Panc1 (cell line): ENCODE results near the gene HLA-F. TPM values are rescaled to one million over a fixed set of nuclear protein-coding genes. Genes with fewer than 3 reads are reported as not detected.

Experiments used
- ATAC-seq: fragments of 200-7000 bp; cut with Tn5 transposase; 2 replicates; pipeline ENCODE4 v1.9.1; 2020; ENCODE audit warnings: mild to moderate bottlenecking, moderate library complexity
- BruUV-seq: library from RNA; stranded (reverse); fragments of 400-500 nt; replicated peaks from 2 replicates; lab custom pipeline; 2021; lab: Mats Ljungman, UMichigan
- CTCF ChIA-PET: fragments of 300-600 bp; sonication (Branson Sonifier 250); formaldehyde crosslinking; loops from one replicate; lab custom pipeline; 2022; ENCODE audit warnings: antibody characterized with exemption; lab: Charles Lee
- POLR2A ChIA-PET: fragments of 300-600 bp; sonication (Branson Sonifier 250); formaldehyde crosslinking; loops from one replicate; lab custom pipeline; 2022; ENCODE audit warnings: antibody characterized with exemption; lab: Charles Lee
- DNase-seq: peaks from one replicate; pipeline ENCODE4 v3.0.0-alpha.2; 2010; ENCODE audit warnings: low read depth, low spot score
- H3K27ac ChIP-seq: 2 replicates; pipeline ENCODE4 v1.5.1; 2011; ENCODE audit warnings: mild to moderate bottlenecking, low read length, inconsistent platforms
- H3K27me3 ChIP-seq: fragments of 200-500 bp; sonication (Bioruptor generic); 2 replicates; pipeline ENCODE4 v1.6.0; 2014; ENCODE audit warnings: low read length, inconsistent platforms; ENCODE audit not compliant: control insufficient read depth, insufficient read depth
- H3K36me3 ChIP-seq: fragments of 200-500 bp; sonication (Bioruptor generic); 2 replicates; pipeline ENCODE4 v1.5.1; 2014; ENCODE audit warnings: inconsistent platforms, mild to moderate bottlenecking, low read length, moderate library complexity; ENCODE audit not compliant: control insufficient read depth, insufficient read depth
- H3K4me1 ChIP-seq: 2 replicates; pipeline ENCODE4 v1.5.1; 2011; ENCODE audit warnings: inconsistent platforms, mild to moderate bottlenecking, low read length, moderate library complexity; ENCODE audit not compliant: control insufficient read depth, insufficient read depth
- H3K4me3 ChIP-seq, 2 experiments: 2 replicates each; pipeline ENCODE4 v1.5.1; 2011 to 2012; ENCODE audit warnings: low read depth in 2 of 2, low read length in 2 of 2, mild to moderate bottlenecking in 2 of 2, inconsistent platforms in 1 of 2, moderate library complexity in 1 of 2
- H3K9me3 ChIP-seq: fragments of 200-500 bp; sonication (Bioruptor generic); 2 replicates; pipeline ENCODE4 v1.5.1; 2014; ENCODE audit warnings: low read depth, mild to moderate bottlenecking, inconsistent platforms, low read length, moderate library complexity; ENCODE audit not compliant: control insufficient read depth, insufficient read depth
- POLR2AphosphoS5 ChIP-seq: IDR thresholded peaks from 2 replicates; pipeline ENCODE4 v1.6.1; 2012; ENCODE audit warnings: mild to moderate bottlenecking, low read depth, low read length, moderate library complexity
- REST ChIP-seq, 2 experiments: IDR thresholded peaks; 2 replicates each; pipeline ENCODE4 v1.6.1; 2011 to 2012; ENCODE audit warnings: low read depth in 2 of 2, control low read depth in 1 of 2, low read length in 1 of 2, mild to moderate bottlenecking in 1 of 2, moderate library complexity in 1 of 2; ENCODE audit not compliant: insufficient read depth in 1 of 2
- SIN3A ChIP-seq: IDR thresholded peaks from 2 replicates; pipeline ENCODE4 v1.6.1; 2012; ENCODE audit warnings: low read depth, mild to moderate bottlenecking, low read length, moderate library complexity, borderline replicate concordance; ENCODE audit not compliant: insufficient read depth
- TCF7L2 ChIP-seq: IDR thresholded peaks from 2 replicates; pipeline ENCODE4 v1.6.1; 2011; ENCODE audit warnings: mild to moderate bottlenecking, low read depth, low read length, inconsistent platforms
- in situ Hi-C: cut with HindIII; loops from 2 replicates; pipeline ENCODE4 v1.10.0; 2016; ENCODE audit warnings: low sequenced_read_pairs, low pct_unique_long_range_greater_than_20kb
- intact Hi-C: fragments of 100-400 bp; cut with micrococcal nuclease; formaldehyde crosslinking; loops from one replicate; pipeline ENCODE4 v1.10.0; 2022; ENCODE audit not compliant: unreplicated experiment
- total RNA-seq: library from RNA; stranded (reverse); gene quantifications from one replicate; pipeline ENCODE4 v1.2.1, GENCODE V29; 2021; ENCODE audit not compliant: unreplicated experiment
- TF ChIP-seq, protein P1 (sequence below): fragments of 450-650 bp; IDR thresholded peaks from 2 replicates; pipeline ENCODE4 v1.5.1; 2017; ENCODE audit warnings: mild to moderate bottlenecking

Gene HLA-F
- total RNA-seq, 1 experiment from 2014 or later = 7.5 TPM

DNA sequence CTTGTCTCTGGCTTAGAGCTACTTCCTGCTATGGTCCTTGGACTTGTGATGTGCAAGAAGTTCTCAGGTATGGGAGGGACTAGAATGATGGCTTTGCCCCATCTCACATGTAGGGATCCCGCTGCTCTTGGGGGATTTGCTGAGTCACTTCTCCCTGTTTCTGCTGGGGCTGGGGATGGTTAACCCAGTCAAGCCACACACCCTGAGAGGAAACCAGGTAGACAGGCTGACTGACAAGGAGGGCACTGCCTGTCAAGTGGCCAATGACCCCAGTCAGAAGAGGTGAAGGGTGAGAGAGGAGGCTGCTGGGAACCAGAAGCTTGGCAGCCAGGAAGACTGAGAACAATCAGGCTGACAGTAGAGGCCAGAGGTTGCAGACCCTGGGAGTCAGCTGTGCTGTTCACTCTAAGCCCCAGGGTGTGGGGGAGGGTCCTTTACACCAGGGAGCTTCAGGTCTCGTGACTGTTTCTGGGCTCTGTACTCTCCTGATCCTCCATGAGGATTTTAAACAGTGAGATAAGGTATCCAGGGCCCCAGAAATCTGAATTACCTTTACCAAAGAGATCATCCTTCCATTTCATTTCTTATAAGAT, 34.6 kb downstream of the HLA-F start:
- no TSS peak for BruUV-seq
- Histone ChIP-seq H3K4me1 (peaks cover 4% of the 10 kb centered on the region; the same call in 1 of the 2 replicates), H3K9me3 (no peaks in the 10 kb centered on the region), H3K4me3 (no peak overlapping the region), H3K36me3 (no peaks in the 10 kb centered on the region), H3K27ac (no peak overlapping the region), H3K27me3 (no peaks in the 10 kb centered on the region; the same call in 1 of the 2 replicates)
- intact Hi-C loops (no loop called here), in situ Hi-C loops (no loop called here)
- DNase-seq = no peak
- TF ChIP-seq TCF7L2 = no peak
- TF ChIP-seq REST (IDR thresholded peaks at IDR 0.05; ENCODE audit: insufficient read depth in 1 of 2, low read depth in 2 of 2, low read length in 1 of 2) = no peak
- TF ChIP-seq, protein P1, sequence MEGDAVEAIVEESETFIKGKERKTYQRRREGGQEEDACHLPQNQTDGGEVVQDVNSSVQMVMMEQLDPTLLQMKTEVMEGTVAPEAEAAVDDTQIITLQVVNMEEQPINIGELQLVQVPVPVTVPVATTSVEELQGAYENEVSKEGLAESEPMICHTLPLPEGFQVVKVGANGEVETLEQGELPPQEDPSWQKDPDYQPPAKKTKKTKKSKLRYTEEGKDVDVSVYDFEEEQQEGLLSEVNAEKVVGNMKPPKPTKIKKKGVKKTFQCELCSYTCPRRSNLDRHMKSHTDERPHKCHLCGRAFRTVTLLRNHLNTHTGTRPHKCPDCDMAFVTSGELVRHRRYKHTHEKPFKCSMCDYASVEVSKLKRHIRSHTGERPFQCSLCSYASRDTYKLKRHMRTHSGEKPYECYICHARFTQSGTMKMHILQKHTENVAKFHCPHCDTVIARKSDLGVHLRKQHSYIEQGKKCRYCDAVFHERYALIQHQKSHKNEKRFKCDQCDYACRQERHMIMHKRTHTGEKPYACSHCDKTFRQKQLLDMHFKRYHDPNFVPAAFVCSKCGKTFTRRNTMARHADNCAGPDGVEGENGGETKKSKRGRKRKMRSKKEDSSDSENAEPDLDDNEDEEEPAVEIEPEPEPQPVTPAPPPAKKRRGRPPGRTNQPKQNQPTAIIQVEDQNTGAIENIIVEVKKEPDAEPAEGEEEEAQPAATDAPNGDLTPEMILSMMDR = no peak
- no peak for TF ChIP-seq POLR2AphosphoS5
- TF ChIP-seq SIN3A = no peak
- POLR2A ChIA-PET = interaction anchor here (0.6 kb wide), 1 partner anchor 367 kb away, joined by 3 read pairs; no protein-coding TSS in a partner anchor
- no peak for ATAC-seq
- CTCF ChIA-PET = interaction anchor here (0.6 kb wide), 1 partner anchor 56 kb away, joined by 3 read pairs; no protein-coding TSS in a partner anchor

- ChIA-PET POLR2A (interaction anchor here (0.6 kb wide), 1 partner anchor 28 kb away, joined by 3 read pairs; no protein-coding TSS in a partner anchor), CTCF (no interaction called here)
- DNase-seq (no peak), ATAC-seq (no peak)
- no peaks in the 10 kb centered on the region for H3K36me3 ChIP-seq
- H3K4me1 ChIP-seq = no peaks in the 10 kb centered on the region
- no peak overlapping the region for H3K4me3 ChIP-seq
- TF ChIP-seq, protein P1 = no peak
- no peak for TF ChIP-seq SIN3A
- no peak for TF ChIP-seq TCF7L2
- no peak for TF ChIP-seq REST (IDR thresholded peaks at IDR 0.05; ENCODE audit: insufficient read depth in 1 of 2, low read depth in 2 of 2, low read length in 1 of 2)
- TF ChIP-seq POLR2AphosphoS5 = no peak
- intact Hi-C loops = no loop called here
- H3K27ac ChIP-seq = no peak overlapping the region
- H3K27me3 ChIP-seq = no peaks in the 10 kb centered on the region; the same call in 1 of the 2 replicates
- BruUV-seq = no TSS peak
- H3K9me3 ChIP-seq = no peaks in the 10 kb centered on the region
- in situ Hi-C loops = no loop called here
Observed at GRCh38 chr6:29758761-29759160, 35.5 kb downstream of the HLA-F start.
